ENCODE measurements around the gene ARHGAP6. TPM values are rescaled to one million over a fixed set of nuclear protein-coding genes. Genes with fewer than 3 reads are reported as not detected.

The ARHGAP6 gene
- total RNA-seq, 1 donor from 2014 or later: 1.2 TPM

- no peak overlapping the region for H3K27ac Mint-ChIP-seq
- peaks cover 3% of the 10 kb centered on the region for H3K4me1 Mint-ChIP-seq
- H3K9me3 ChIP-seq (ENCODE audit: low read depth): no peaks in the 10 kb centered on the region
- H3K27me3 ChIP-seq: no peaks in the 10 kb centered on the region
- H3K4me3 ChIP-seq: no peak overlapping the region
- H3K27me3 Mint-ChIP-seq (ENCODE audit: insufficient read depth, low read depth): no peaks in the 10 kb centered on the region
- no peaks in the 10 kb centered on the region for H3K36me3 Mint-ChIP-seq
- DNase-seq (ENCODE audit: low spot score): no peak
- H3K9me3 Mint-ChIP-seq: no peaks in the 10 kb centered on the region
- H3F3A ChIP-seq (ENCODE audit: low read depth): no peaks in the 10 kb centered on the region
- no peak for TF ChIP-seq EZH2phosphoT487 (IDR thresholded peaks at IDR 0.05)
- no peak for TF ChIP-seq CTCF (IDR thresholded peaks at IDR 0.05)
- TF ChIP-seq EZH2 (IDR thresholded peaks at IDR 0.05): no peak
- H3K79me2 ChIP-seq (ENCODE audit: low read depth): no peaks in the 10 kb centered on the region
- H3K9ac ChIP-seq: no peak overlapping the region
- H3K4me2 ChIP-seq: no peak overlapping the region
- no peak overlapping the region for H3K27ac ChIP-seq
- H3K4me1 ChIP-seq: no peaks in the 10 kb centered on the region
- no peak overlapping the region for H3K4me3 Mint-ChIP-seq
- no peaks in the 10 kb centered on the region for H4K20me1 ChIP-seq (ENCODE audit: low read depth)
- no peak overlapping the region for H2AFZ ChIP-seq (replicated peaks)
- H3K36me3 ChIP-seq: no peaks in the 10 kb centered on the region
Observed at GRCh38 chrX:11464836-11465463, 200.8 kb downstream of the ARHGAP6 start.

- no peaks in the 10 kb centered on the region for H4K20me1 ChIP-seq (ENCODE audit: low read depth)
- H3K9me3 ChIP-seq (ENCODE audit: low read depth): no peaks in the 10 kb centered on the region
- TF ChIP-seq EZH2phosphoT487 (IDR thresholded peaks at IDR 0.05) (no peak), EZH2 (IDR thresholded peaks at IDR 0.05) (no peak), CTCF (IDR thresholded peaks at IDR 0.05) (no peak)
- no peak for DNase-seq (ENCODE audit: low spot score)
- no peaks in the 10 kb centered on the region for H3K27me3 ChIP-seq
- no peaks in the 10 kb centered on the region for H3K9me3 Mint-ChIP-seq
- no peaks in the 10 kb centered on the region for H3K36me3 Mint-ChIP-seq
- no peaks in the 10 kb centered on the region for H3F3A ChIP-seq (ENCODE audit: low read depth)
- no peak overlapping the region for H3K27ac ChIP-seq
- no peak overlapping the region for H3K4me3 Mint-ChIP-seq
- H3K9ac ChIP-seq: no peak overlapping the region
- H3K4me1 ChIP-seq: no peaks in the 10 kb centered on the region
- H3K27me3 Mint-ChIP-seq (ENCODE audit: insufficient read depth, low read depth): no peaks in the 10 kb centered on the region
- no peaks in the 10 kb centered on the region for H3K36me3 ChIP-seq
- no peaks in the 10 kb centered on the region for H3K79me2 ChIP-seq (ENCODE audit: low read depth)
- H3K4me3 ChIP-seq: no peak overlapping the region
- H3K4me1 Mint-ChIP-seq: peaks cover 3% of the 10 kb centered on the region
- H2AFZ ChIP-seq (replicated peaks): no peak overlapping the region
- H3K27ac Mint-ChIP-seq: no peak overlapping the region
- H3K4me2 ChIP-seq: no peak overlapping the region
Observed at GRCh38 chrX:11464380-11464779, 201.3 kb downstream of the ARHGAP6 start.

- H3K9me3 ChIP-seq (ENCODE audit: low read depth): no peaks in the 10 kb centered on the region
- H3K9me3 Mint-ChIP-seq: no peaks in the 10 kb centered on the region
- no peak overlapping the region for H3K9ac ChIP-seq
- no peaks in the 10 kb centered on the region for H3K27me3 Mint-ChIP-seq (ENCODE audit: insufficient read depth, low read depth)
- no peaks in the 10 kb centered on the region for H3F3A ChIP-seq (ENCODE audit: low read depth)
- H4K20me1 ChIP-seq (ENCODE audit: low read depth): no peaks in the 10 kb centered on the region
- H3K27ac Mint-ChIP-seq: no peak overlapping the region
- H3K4me3 ChIP-seq: no peak overlapping the region
- no peaks in the 10 kb centered on the region for H3K4me1 ChIP-seq
- no peaks in the 10 kb centered on the region for H3K36me3 ChIP-seq
- no peak overlapping the region for H2AFZ ChIP-seq (replicated peaks)
- no peak overlapping the region for H3K27ac ChIP-seq
- peaks cover 3% of the 10 kb centered on the region for H3K4me1 Mint-ChIP-seq
- H3K27me3 ChIP-seq: no peaks in the 10 kb centered on the region
- no peak overlapping the region for H3K4me2 ChIP-seq
- H3K79me2 ChIP-seq (ENCODE audit: low read depth): no peaks in the 10 kb centered on the region
- H3K36me3 Mint-ChIP-seq: no peaks in the 10 kb centered on the region
- no peak overlapping the region for H3K4me3 Mint-ChIP-seq
- TF ChIP-seq EZH2 (IDR thresholded peaks at IDR 0.05) (no peak), CTCF (IDR thresholded peaks at IDR 0.05) (no peak), EZH2phosphoT487 (IDR thresholded peaks at IDR 0.05) (no peak)
- DNase-seq (ENCODE audit: low spot score): no peak
Observed at GRCh38 chrX:11462648-11463047, 203.1 kb downstream of the ARHGAP6 start.

Measured in neural progenitor cell (in vitro differentiated cells).